HL-60/S4 (cell line): ENCODE measurements around the gene CNTNAP2.
"Not testable (repeated sequence)": the region's sequence is repeated elsewhere in the genome, so short reads cannot be mapped to it uniquely, and the experiment has no call there.

Experiments
- in situ Hi-C: fragments of 300-500 bp; cut with MboI; formaldehyde crosslinking; loops from 2 replicates; pipeline ENCODE4 v1.14.3; 2022; ENCODE audit warnings: low sequenced_read_pairs

Gene CNTNAP2

DNA sequence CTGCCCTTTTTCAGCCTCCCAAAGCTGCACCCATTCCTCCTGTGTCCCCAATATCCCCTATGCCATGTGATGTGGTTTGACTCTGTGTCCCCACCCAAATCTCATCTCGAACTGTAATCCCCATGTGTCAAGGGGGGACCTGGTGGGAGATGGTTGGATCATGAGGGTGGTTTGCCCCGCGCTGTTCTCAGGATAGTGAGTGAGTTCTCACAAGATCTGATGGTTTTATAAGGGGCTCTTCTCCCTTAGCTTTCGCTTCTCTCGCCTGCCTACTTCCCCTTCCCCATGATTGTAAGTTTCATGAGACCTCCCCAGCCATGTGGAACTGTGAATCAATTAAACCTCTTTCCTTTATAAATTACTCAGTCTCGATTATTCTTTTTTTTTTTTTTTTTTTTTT lies 2185.8 kb downstream of the CNTNAP2 start:
- in situ Hi-C loops: not testable (repeated sequence)

- in situ Hi-C loops: no loop called here
Observed at GRCh38 chr7:148303295-148304082, 2186.9 kb downstream of the CNTNAP2 start.

GRCh38 chr7:148304083-148304335 lies 2187.4 kb downstream of the CNTNAP2 start:
- in situ Hi-C loops: no loop called here

GRCh38 chr7:148304456-148304855 lies 2187.9 kb downstream of the CNTNAP2 start:
- in situ Hi-C loops: no loop called here

- in situ Hi-C loops: no loop called here
Observed at GRCh38 chr7:148306759-148307158, 2190.2 kb downstream of the CNTNAP2 start.

DNA sequence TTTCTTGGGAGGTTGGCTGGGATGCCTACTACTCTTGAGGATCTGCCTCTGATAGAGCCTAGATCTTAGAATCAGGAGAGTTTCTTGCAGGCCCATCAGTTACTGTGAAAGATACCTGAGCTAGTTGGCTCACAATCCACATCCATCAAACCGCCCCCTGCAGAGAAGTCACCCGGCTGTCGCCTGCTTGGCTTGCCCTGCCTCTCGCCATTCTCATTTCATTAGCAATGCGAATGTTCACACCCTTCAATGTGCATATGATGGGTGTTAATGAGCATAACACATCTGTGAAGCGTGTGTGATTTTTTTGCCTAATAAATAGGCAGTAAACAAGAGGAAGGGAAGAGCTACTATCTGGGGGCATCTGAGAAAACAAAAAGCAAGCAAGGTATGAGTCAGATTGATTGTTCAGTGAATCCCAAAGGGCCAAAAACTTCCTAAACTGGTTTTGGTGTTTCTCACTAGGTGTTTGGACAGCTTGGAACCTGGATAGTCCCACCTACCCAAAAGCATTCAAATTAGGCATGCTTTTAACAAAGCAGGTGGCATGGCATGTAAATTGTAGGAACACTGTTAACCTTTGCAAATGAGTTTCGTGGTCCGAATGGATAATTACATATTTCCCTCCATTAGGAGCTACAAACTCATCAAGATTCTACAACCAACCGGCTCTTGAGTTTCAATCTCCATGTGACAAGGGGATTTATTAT lies 2201.7 kb downstream of the CNTNAP2 start:
- in situ Hi-C loops: no loop called here

DNA sequence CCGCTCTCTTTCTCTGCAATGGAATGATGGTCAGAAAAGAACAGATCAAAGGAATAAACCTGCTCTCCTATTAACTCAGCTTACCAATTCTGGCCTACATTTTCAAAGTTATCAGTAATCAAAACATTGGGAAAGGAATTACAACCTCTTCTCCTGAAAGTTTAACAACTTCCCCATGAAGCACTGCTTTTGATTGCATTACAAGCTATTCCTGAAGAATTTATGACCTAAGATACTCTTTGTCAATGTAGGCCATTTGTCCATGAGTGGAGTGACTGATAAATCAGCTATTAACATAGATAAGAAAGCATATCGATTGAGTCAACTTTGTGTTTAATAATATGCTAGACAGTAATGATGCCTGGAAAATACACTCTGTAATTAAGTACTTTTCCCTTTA lies 2202.2 kb downstream of the CNTNAP2 start:
- in situ Hi-C loops: no loop called here

GRCh38 chr7:148319316-148319808 lies 2202.8 kb downstream of the CNTNAP2 start:
- in situ Hi-C loops: no loop called here

- in situ Hi-C loops: no loop called here
Observed at GRCh38 chr7:148325208-148325607, 2208.6 kb downstream of the CNTNAP2 start.

- in situ Hi-C loops: no loop called here
Observed at GRCh38 chr7:148327379-148327778, 2210.8 kb downstream of the CNTNAP2 start.

GRCh38 chr7:148328906-148329305 lies 2212.3 kb downstream of the CNTNAP2 start:
- in situ Hi-C loops: no loop called here

GRCh38 chr7:148330124-148330818 lies 2213.7 kb downstream of the CNTNAP2 start:
- in situ Hi-C loops: no loop called here

DNA sequence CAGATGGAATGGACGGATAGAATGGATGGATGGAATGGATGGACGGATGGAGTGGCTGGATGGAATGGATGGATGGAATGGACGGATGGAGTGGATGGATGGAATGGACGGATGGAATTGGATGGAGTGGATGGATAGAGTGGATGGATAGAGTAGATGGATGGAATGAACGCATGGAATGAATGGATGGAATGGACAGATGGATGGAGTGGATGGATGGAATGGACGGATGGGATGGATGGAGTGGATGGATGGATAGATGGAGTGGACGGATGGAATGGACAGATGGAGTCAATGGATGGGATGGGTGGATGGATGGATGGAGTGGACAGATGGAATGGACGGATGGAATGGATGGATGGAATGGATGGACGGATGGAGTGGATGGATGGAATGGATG lies 2214.2 kb downstream of the CNTNAP2 start:
- in situ Hi-C loops: no loop called here

DNA sequence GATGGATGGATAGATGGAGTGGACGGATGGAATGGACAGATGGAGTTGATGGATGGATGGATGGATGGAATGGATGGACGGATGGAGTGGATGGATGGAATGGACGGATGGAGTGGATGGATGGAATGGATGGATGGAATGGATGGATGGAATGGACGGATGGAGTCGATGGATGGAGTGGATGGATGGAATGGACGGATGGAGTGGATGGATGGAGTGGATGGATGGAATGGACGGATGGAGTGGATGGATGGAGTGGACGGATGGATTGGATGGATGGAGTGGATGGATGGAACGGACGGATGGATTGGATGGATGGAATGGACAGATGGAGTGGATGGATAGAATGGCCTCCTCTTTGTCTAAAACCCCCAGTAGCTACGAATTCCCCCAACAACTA lies 2214.9 kb downstream of the CNTNAP2 start:
- in situ Hi-C loops: not testable (repeated sequence)

GRCh38 chr7:148332191-148333186 lies 2215.9 kb downstream of the CNTNAP2 start:
- in situ Hi-C loops: no loop called here

DNA sequence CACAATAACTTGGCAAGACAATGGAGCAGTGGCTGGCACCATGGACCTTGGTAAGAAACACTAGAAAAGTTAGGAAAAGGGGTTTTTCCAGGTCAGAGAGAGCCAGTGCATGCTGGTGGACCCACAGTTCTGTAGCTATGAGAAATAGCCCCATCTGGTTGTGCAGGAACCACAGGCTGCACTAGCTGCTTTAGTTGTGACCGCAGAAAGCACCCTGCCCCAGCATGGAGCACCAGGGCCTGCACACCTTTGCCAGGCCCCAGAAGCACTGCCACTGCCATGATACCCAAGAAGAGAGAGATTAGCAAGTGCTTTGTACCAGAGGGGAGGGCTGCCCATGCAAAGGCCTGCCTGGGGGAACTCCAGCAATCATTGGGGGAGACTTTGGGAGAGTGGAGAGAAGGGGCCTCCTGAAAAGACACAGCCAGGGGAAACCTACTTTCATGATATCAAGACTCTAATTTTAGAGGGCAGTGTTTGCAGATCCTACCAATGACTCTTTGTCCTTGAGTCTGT lies 2217.9 kb downstream of the CNTNAP2 start:
- in situ Hi-C loops: no loop called here

- in situ Hi-C loops: no loop called here
Observed at GRCh38 chr7:148334959-148335577, 2218.5 kb downstream of the CNTNAP2 start.

GRCh38 chr7:148335790-148336189 lies 2219.2 kb downstream of the CNTNAP2 start:
- in situ Hi-C loops: no loop called here

- in situ Hi-C loops: no loop called here
Observed at GRCh38 chr7:148336411-148336810, 2219.8 kb downstream of the CNTNAP2 start.
